ENCODE results near the gene RXRA. TPM values are rescaled to one million over a fixed set of nuclear protein-coding genes. Genes with fewer than 3 reads are reported as not detected.

RXRA gene
- total and polyA plus RNA-seq, 10 of the 15 experiments (the other 5 are each of a cell fraction or from before 2014, with no cell fraction given), result 0.89 to 36.8 (median 11.1) TPM

DNA sequence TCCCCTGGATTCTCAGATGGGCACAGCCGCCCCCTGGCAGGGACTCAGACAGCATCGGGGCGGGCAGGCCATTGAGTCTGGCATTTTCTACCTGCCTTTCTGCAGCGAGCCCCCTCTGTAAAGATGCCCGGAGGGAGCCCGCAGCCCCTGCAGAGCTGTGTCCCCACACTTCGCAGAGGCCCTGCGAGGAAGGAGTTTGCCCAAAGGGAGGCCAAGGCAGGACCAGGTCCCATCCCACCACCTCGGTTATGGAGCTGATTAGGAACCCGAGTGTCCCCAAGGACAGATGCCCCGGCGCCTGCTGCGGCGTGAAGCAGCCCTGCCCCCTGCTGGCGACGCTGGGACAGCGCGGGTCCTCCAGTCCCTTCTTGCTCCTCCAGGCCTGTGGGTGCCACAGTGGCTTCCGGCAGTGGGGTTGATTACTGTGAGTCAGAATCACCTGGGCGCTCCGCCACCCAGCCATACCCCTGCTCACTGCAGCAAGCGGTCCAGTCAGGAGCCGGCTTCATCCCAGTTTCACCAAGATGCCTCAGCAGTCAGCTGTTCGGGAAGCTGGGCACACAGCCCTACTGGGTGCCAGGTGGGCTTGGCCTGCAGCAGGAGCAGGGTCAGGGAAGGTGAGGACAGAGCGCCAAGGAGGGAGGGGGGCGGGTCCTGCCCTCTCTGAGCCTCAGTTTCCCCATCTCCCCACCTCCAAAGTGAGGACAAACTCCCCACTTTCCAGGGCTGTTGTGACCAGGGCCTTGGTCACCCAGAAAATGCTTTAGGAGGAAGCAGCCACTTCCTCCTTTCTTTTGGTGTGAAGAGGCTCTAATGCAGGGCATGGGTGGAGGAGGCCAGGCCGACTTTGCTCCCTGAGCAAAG lies 117.2 kb downstream of the RXRA start (continued):
- TF ChIP-seq, protein P1, sequence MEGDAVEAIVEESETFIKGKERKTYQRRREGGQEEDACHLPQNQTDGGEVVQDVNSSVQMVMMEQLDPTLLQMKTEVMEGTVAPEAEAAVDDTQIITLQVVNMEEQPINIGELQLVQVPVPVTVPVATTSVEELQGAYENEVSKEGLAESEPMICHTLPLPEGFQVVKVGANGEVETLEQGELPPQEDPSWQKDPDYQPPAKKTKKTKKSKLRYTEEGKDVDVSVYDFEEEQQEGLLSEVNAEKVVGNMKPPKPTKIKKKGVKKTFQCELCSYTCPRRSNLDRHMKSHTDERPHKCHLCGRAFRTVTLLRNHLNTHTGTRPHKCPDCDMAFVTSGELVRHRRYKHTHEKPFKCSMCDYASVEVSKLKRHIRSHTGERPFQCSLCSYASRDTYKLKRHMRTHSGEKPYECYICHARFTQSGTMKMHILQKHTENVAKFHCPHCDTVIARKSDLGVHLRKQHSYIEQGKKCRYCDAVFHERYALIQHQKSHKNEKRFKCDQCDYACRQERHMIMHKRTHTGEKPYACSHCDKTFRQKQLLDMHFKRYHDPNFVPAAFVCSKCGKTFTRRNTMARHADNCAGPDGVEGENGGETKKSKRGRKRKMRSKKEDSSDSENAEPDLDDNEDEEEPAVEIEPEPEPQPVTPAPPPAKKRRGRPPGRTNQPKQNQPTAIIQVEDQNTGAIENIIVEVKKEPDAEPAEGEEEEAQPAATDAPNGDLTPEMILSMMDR (IDR thresholded peaks at IDR 0.05 in 2 of 3, conservative IDR thresholded peaks at IDR 0.05 in 1 of 3; ENCODE audit: control insufficient read depth in 2 of 3, extremely low read depth in 1 of 3, insufficient read depth in 1 of 3, low read depth in 3 of 3, low read length in 3 of 3), result peak; percentile 97 to 99 (median 98); a peak in 5 of 6 replicates
- TF ChIP-seq IKZF1 (conservative IDR thresholded peaks at IDR 0.05) (peak; percentile 60), RUNX3 (IDR thresholded peaks at IDR 0.05; ENCODE audit: low read length) (peak; percentile 33; the same call in 1 of the 2 replicates), IKZF2 (IDR thresholded peaks at IDR 0.05) (no peak), RBBP5 (conservative IDR thresholded peaks at IDR 0.05) (no peak), RELA (IDR thresholded peaks at IDR 0.05; ENCODE audit: borderline replicate concordance, partially characterized antibody) (peak; percentile 53), PML (IDR thresholded peaks at IDR 0.05; ENCODE audit: low read length) (no peak), CBFB (IDR thresholded peaks at IDR 0.05; ENCODE audit: low read depth) (no peak), SMC3 (IDR thresholded peaks at IDR 0.05; ENCODE audit: borderline replicate concordance, low read length) (peak; percentile 99), CHD2 (IDR thresholded peaks at IDR 0.05; ENCODE audit: borderline replicate concordance, low read depth, low read length) (0 out of 2 replicates have a peak, but pooled peaks have one; percentile 19), YY1 (IDR thresholded peaks at IDR 0.05; ENCODE audit: low read depth, low read length) (peak; percentile 80; the same call in 1 of the 2 replicates), SP1 (IDR thresholded peaks at IDR 0.05; ENCODE audit: low read depth, low read length) (peak; percentile 32), SUPT20H (IDR thresholded peaks at IDR 0.05; ENCODE audit: borderline replicate concordance, control insufficient read depth, low read depth, low read length) (no peak)
- TF ChIP-seq, protein P2, sequence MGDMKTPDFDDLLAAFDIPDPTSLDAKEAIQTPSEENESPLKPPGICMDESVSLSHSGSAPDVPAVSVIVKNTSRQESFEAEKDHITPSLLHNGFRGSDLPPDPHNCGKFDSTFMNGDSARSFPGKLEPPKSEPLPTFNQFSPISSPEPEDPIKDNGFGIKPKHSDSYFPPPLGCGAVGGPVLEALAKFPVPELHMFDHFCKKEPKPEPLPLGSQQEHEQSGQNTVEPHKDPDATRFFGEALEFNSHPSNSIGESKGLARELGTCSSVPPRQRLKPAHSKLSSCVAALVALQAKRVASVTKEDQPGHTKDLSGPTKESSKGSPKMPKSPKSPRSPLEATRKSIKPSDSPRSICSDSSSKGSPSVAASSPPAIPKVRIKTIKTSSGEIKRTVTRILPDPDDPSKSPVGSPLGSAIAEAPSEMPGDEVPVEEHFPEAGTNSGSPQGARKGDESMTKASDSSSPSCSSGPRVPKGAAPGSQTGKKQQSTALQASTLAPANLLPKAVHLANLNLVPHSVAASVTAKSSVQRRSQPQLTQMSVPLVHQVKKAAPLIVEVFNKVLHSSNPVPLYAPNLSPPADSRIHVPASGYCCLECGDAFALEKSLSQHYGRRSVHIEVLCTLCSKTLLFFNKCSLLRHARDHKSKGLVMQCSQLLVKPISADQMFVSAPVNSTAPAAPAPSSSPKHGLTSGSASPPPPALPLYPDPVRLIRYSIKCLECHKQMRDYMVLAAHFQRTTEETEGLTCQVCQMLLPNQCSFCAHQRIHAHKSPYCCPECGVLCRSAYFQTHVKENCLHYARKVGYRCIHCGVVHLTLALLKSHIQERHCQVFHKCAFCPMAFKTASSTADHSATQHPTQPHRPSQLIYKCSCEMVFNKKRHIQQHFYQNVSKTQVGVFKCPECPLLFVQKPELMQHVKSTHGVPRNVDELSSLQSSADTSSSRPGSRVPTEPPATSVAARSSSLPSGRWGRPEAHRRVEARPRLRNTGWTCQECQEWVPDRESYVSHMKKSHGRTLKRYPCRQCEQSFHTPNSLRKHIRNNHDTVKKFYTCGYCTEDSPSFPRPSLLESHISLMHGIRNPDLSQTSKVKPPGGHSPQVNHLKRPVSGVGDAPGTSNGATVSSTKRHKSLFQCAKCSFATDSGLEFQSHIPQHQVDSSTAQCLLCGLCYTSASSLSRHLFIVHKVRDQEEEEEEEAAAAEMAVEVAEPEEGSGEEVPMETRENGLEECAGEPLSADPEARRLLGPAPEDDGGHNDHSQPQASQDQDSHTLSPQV (IDR thresholded peaks at IDR 0.05), result 0 out of 2 replicates have a peak, but pooled peaks have one; percentile 34
- TF ChIP-seq, protein P3, sequence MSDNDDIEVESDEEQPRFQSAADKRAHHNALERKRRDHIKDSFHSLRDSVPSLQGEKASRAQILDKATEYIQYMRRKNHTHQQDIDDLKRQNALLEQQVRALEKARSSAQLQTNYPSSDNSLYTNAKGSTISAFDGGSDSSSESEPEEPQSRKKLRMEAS (IDR thresholded peaks at IDR 0.05; ENCODE audit: low read depth, low read length), result peak; percentile 55
- TF ChIP-seq, protein P4, sequence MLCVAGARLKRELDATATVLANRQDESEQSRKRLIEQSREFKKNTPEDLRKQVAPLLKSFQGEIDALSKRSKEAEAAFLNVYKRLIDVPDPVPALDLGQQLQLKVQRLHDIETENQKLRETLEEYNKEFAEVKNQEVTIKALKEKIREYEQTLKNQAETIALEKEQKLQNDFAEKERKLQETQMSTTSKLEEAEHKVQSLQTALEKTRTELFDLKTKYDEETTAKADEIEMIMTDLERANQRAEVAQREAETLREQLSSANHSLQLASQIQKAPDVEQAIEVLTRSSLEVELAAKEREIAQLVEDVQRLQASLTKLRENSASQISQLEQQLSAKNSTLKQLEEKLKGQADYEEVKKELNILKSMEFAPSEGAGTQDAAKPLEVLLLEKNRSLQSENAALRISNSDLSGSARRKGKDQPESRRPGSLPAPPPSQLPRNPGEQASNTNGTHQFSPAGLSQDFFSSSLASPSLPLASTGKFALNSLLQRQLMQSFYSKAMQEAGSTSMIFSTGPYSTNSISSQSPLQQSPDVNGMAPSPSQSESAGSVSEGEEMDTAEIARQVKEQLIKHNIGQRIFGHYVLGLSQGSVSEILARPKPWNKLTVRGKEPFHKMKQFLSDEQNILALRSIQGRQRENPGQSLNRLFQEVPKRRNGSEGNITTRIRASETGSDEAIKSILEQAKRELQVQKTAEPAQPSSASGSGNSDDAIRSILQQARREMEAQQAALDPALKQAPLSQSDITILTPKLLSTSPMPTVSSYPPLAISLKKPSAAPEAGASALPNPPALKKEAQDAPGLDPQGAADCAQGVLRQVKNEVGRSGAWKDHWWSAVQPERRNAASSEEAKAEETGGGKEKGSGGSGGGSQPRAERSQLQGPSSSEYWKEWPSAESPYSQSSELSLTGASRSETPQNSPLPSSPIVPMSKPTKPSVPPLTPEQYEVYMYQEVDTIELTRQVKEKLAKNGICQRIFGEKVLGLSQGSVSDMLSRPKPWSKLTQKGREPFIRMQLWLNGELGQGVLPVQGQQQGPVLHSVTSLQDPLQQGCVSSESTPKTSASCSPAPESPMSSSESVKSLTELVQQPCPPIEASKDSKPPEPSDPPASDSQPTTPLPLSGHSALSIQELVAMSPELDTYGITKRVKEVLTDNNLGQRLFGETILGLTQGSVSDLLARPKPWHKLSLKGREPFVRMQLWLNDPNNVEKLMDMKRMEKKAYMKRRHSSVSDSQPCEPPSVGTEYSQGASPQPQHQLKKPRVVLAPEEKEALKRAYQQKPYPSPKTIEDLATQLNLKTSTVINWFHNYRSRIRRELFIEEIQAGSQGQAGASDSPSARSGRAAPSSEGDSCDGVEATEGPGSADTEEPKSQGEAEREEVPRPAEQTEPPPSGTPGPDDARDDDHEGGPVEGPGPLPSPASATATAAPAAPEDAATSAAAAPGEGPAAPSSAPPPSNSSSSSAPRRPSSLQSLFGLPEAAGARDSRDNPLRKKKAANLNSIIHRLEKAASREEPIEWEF (IDR thresholded peaks at IDR 0.05; ENCODE audit: insufficient replicate concordance, low read depth, low read length), result no peak

Measured in GM12878 (cell line).